Endothelial cell of hepatic sinusoid (primary cell): ENCODE results near the gene PXMP2.

Experiments used
- in situ Hi-C: cut with HindIII; loops from 2 replicates; pipeline ENCODE4 v1.10.0; 2017; ENCODE audit warnings: low sequenced_read_pairs

PXMP2 gene

DNA sequence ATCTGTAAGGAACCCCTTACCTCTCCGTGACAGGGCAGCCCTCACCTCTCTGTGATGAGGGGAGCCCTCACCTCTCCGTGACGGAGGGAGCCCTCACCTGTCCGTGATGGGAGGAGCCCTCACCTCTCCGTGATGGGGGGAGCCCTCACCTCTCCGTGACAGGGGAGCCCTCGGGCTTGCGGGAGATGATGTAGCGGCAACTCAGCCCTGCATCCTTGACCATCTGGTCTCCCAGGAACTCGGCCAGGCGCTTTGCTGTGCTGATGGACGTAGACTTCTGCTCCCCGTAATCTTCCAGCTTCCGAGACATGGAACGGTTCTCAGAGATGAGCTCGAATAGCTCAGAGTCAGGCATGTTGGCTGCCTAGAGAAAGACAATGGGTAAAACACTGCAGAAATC lies 28.2 kb upstream of the PXMP2 start:
- in situ Hi-C loops: loop anchor here (5.0 kb wide), 1 partner anchor 42 kb away; the partner anchor contains the start of gene P2RX2

DNA sequence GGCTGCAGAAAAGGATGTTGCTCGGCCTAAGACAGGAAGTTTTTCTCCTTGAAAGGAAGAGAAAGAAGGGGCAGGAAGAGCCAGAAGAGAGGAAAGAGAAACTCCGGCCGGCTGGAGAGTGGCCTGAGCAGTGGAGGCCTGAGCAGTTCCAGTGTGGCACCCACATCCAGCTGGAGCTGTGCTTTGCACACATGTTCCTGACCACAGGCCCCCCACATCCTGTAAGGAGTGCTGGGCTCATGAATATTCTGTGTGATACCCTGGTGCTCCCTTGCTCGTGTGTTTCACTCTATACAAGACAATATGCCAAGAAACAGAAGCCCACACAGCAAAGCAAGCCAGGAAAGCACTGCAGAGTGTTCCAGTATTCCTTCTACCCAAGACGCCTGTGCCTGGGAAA lies 27.3 kb upstream of the PXMP2 start:
- in situ Hi-C loops: no loop called here

DNA sequence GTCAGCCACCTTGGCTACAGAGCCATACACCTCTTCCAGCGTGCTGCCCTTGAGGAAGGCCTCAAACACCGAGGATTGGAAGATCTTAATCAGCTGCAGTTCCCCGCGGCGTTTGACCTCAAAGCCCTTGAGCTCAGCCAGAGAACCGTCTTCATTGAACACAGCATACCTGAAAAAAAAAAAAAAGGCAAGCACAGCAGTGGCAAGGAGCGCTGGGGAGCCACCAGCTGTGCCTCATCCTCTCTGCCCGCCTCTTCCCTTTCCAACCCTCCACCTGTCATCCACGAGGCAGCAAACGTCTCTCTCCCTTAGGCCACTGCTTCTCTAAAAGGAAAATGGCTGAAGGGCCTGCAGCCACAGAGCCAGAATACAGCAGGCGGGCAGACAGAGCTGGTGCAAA lies 26.4 kb upstream of the PXMP2 start:
- in situ Hi-C loops: no loop called here

DNA sequence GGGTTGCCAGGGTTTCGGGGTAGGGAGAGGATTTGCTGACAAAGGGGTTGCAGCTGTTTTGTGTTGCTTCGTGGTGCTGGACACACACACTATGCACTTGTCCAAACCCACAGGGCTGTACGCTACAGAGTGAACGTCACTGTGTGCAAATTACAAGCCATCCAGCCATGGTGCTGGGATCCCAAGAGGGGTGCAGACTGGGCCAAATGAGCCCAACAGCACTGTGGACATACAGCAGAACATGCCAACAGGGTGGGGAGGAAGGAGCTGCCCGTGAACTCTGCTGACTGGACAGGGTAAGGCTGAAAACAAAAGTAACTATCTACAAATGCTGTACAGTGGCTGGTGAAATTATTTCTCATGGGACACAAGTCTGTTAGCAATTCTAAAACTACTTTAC lies 25.4 kb upstream of the PXMP2 start:
- in situ Hi-C loops: no loop called here

DNA sequence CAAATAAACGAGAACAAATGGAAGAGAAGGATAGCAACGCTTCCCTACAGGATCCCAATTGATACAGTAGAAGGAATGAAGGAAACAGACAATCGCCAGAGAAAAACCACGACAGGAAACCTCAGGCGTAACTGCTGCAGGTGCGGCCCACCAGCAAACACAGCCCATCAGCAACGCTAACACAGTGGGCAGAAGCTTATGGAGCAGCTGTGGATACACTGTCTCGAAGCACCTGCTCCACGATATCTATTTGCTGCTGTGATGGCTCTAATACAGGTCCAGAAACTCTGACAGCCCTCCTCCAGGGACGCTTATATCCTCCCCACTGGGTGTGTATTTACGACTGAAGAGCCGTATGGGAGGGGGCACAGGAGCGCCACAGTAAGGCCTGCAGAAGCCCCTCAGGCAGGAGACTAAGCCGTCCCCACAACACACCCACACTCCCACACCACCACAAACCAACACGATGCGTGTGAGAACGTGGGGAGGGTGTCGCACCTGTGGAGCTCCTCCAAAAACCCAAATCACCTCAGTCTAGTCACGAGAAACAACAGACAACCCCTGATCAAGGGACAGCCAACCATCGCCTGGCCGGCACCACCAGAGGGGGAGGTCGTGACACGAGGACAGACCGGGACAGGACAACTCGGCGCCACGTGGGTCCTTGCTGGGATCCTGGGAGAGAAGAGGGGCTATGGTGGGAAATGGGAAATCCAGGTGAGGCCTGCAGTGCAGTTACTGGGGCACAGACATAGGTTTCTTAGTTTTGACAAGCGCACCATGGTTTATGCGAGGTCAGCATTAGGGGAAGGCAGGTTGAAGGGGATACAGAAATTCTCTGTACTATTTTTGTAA lies 24.3 kb upstream of the PXMP2 start:
- in situ Hi-C loops: no loop called here

DNA sequence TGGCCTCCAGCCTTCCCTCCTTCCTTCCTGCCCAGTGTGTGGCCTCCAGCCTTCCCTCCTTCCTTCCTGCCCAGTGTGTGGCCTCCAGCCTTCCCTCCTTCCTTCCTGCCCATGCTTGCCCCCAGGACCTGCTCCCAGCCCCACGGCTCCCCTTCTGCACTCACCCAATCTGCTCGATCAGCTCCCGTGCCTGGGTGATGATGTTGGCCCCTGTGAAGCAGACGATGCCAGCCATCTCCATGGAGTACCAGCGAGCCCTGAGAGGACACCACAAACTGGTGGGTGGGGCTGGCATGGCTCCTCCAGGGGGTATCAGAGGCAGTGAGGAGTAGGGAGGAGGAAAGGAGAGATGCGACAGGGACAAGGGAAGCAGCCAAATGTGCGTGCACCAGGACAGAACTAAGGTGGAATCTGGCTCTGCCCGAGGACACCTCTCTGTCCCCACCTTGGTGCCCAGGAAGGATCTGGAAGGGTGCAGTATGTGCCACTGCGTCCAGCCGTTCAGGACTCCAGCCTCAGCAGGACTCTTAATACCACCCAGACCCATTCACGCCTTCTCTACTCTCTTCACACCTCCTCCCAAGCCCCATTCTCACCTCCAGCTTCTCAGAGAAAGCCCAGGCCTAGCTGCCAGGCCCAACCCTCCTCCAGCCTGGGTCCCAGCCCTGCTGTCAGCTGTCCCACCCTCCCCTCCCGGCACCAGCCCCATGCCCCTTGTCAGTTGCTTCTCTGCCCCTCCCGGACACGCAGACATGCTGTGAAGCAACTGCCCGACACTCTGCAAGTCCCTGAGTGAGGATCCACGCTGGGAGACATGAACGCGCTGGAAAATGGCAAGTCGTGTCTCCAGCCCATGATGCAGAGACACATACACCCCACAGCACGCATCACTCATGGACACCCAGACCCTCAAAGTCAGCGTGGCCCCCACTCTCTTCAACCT lies 22.9 kb upstream of the PXMP2 start:
- in situ Hi-C loops: loop anchor here (5.0 kb wide), 1 partner anchor 53 kb away; no protein-coding TSS in a partner anchor

DNA sequence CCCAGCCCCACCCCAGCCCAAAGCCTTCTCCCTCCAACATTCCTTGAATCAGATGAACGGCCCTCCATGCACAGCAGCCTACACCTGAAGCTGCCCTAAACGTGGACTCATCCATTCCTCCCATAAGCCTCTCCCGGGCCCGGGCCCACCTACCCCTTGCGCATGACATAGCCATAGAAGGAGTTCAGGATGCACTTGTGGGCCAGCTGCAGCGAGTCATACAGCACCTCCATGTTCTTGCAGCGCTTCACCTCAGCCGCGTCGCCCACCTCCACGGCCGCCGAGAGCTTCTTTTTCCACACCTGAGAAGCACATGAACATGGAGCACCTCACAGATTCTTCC lies 22.3 kb upstream of the PXMP2 start:
- in situ Hi-C loops: loop anchor here (5.0 kb wide), 1 partner anchor 52 kb away; no protein-coding TSS in a partner anchor

DNA sequence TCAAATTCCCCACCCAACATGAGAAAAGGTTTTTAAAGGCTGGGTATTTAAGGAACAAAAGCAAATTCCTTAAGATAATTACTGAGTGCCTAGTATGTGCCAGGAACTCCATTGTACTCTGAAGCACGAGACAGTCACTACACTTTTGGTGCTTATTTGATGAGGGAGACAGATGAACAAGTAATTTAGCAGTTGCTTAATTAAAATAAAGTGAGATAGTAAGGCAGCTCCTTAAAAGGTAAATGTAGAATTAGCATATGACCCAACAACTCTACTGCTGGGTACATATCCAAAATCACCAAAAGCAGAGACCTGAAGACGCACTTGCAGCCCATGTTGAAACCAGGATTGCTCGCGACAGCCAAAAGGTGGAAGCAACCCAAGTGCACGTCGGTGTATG lies 21.6 kb upstream of the PXMP2 start:
- in situ Hi-C loops: loop anchor here (5.0 kb wide), 1 partner anchor 52 kb away; no protein-coding TSS in a partner anchor

DNA sequence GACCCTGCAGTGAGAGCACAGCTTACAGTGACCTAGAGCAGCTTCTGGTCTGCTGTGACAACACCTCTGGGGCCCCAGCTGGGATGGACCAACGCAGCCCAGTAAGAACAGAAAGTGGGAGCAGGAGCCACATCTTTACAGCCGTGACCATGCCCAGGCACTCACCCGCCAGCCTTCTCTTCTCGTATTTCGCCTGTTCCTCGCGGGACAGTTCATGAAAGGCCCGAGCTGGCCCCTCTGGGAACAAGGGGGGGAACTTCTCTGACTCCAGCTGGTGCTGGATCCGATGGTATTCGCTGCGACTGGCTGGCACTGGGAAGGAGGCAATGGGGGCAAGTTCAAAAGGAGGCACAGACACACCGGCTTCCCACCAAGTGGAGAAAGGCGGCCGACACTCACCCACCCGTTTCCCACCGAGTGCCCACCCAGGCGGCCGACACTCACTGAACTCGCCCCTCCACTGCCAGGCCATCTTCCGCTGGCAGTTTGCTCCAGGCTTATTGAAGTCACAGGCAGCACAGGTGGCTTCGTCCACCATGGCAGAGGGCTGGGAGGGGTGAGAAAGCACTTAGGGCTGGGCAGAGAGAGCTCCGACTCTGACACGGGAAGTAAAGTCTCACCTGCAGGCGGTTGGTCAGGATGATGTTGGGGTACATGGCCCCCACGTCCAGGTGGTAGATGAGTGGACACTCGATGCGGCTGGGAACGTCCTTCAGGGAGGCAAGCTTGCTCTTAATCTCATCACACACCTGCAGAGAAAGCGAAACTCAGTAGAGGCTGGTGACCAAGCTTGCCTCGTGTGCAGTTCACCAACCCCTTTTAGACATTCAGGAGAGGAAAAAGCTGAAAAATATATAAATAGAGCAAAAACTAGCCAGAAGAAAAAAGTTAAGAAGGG lies 18.9 kb upstream of the PXMP2 start:
- in situ Hi-C loops: loop anchor here (5.0 kb wide), 1 partner anchor 49 kb away; no protein-coding TSS in a partner anchor

DNA sequence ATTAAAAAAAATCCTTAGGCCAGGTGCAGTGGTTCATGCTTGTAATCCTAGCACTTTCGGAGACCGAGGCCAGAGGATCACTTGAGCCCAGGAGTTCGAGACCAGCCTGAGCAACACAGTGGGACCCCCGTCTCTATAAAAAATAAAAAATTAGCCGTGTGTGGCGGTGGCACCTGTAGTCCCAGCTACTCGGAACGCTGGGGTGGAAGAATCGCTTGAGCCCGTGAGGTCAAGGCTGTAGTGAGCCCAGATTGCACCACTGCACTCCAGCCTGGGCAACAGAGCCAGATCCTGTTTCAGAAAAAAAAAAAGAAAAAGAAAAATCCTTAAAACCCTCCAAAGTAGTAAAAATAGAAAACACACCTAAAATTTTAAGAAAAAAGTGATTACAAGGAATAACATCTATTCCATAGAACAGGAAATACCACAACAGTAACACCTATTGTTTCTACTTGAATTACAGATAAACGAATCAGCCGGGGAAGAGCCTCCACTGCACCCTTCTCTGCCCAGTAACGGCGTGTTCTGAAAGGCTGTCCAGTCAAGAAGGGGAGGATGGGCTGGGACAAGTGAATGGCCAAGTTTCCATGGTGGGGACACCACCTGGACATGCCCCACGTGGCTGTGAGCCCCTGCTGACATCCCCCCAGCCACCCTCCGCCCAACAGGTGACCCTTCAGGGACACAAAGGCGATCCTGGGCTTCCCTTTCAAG lies 18.1 kb upstream of the PXMP2 start:
- in situ Hi-C loops: loop anchor here (5.0 kb wide), 1 partner anchor 48 kb away; no protein-coding TSS in a partner anchor

DNA sequence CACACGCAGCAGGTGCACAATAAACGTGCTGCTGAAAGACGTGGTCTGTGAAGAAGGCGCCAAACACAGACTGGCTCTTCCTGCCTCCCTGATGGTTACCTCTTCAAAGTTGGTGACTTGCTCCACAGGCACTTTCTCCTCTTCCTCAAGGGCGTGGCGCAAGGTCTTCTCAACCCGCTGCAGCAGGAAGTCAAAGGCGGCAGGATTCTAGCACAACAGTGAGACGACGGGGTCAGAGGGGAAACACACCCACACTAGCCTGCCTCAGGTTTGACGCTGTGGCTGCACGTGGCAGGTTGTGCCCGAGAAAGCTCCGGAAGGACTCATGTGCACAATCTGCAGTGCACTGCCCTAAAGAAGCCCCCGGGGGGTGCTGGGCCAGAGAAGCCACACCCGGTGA lies 15.3 kb upstream of the PXMP2 start:
- in situ Hi-C loops: no loop called here

DNA sequence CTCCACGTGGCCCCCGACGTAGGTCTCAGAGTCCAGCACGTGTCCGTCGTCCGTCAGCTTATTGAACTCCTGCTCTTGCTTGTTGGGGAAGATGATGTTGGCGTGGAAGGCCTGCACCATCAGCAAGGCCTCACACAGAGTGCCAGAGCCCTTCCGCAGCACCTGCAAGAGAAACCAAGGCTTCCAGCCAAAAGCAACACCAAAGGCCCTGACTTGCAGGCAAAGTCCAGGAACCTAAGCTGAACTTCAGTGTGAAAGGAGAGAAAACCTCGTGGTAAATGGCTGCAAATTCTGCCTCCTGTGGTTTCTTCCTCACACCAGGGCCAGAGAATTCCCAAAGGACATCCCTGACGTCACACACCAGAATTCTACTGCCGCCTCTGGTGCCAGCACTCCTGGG lies 14.7 kb upstream of the PXMP2 start:
- in situ Hi-C loops: no loop called here

DNA sequence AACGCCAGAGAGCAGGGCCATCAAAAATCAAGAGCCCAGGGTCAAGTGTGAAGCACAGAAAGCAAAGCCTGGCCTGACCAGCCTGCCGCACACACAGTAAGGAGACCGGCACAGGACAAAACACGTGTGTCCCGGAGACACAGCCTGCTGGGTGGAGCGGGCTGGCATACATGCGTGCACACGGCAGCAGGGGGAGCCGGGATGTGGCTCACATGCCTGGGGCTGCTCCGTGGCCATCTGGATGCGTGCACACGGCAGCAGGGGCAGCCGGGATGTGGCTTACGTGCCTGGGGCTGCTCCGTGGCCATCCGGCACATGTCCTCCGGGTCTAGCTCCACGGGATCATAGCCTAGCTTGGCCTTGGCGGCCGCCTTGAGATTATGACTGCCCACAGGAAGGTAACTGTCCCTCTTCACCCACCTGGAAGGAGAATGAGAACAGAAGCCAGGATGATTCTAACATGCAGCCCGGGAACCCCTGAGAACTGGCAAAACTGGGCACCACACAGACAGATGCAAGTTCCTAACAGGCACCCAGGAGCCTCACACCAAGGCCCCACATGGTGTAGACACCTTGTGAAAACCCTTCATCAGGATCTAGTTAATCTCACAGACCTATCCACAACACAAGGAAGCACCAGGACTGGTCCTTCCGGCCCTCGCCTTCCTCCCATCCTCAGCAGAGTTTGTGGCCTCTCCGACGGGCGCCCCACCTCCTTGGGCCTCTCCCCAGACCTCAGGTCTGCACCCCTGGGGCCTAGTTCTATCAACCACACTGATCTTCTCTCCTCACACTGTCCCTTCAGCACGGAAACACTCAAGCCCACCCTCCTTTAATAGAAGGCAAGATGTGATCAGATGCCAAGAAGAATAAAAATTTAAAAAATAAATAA lies 13.9 kb upstream of the PXMP2 start:
- in situ Hi-C loops: no loop called here

DNA sequence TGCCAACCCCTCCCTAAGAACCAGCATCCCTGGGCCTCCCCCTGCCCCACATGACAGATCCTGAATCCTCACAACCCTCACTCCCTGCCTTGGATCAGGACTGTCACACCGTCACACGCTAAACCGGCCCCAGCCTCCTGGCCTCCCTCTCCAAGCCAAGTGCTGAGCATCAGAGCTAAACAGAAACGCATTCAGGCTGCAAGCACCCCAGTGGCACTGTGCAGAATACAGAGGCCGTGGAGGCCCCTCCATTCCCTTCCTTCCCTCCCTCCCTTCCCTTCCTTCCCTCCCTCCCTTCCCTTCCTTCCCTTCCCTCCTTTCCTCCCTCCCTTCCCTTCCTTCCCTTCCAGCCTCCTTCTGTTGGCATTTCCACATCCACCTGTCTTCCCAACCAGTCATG lies 12.8 kb upstream of the PXMP2 start:
- in situ Hi-C loops: no loop called here

DNA sequence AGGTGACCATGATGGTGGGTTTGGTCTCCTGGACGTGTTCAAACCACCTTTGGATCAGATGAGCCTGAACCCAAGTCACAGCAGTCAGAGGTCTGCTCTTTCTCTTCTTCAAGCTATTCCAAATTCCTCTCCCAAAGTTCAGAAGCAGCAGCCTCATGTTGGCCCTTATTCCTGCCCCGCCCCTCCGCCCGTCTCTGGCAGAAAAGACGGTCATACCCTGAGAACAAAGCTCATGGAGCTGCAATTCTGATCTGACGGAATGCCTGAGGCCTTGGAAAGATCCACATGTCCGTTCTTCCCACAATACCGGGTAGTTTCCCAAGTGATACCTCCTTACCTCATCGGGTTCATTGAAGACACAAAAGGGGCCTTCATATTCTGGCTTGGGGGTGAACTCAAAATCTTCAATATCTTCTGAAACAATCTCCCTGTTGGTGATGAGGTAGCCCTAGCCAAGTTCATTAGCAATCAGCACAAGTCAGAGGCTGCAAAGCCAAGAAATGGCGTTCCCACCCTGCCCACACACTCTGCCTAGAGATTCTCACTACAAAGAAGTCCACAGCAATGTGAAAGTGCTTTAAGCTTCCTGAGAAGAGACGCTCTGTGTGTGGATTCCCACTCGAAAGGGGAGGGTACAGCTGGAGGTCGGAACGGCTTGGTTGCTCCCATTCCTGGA lies 11.5 kb upstream of the PXMP2 start:
- in situ Hi-C loops: no loop called here

DNA sequence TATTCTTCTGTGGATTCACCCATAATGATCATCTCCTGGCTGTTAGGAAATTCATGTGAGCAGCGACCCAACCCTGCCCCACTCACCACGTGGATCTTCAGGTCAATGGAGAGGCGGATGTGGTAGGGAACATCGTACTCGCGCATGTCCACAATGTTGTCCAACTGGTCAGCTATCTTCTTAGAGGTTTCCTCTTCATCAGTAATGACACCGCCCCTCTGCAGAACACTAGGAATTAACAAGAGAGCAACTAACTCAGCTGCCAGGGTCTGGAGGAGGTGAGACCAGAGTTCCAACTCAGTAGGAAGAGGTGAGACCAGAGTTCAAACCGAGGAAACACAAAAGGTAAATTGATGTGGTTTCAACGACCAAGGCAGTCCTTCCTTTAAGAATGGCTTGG lies 9.9 kb upstream of the PXMP2 start:
- in situ Hi-C loops: no loop called here

DNA sequence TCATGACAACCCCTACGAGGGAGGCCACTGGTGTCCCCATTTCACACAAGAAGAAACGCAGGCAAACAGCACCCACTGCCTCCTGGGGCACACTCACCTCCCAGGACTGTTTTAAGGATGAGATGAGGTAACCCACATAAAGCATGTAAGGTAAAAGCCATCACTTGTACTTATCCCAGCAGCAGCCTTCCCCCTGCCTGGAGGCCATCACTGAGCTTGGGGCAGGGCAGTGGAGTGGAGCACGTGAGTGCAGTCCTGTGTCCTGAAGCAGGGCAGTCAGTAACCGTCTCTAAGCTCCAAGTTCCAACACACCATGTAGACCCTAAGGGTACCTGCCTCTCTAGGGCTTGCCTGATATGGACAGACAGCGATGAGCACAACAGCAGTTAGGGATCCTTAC lies 2.0 kb upstream of the PXMP2 start:
- in situ Hi-C loops: no loop called here

DNA sequence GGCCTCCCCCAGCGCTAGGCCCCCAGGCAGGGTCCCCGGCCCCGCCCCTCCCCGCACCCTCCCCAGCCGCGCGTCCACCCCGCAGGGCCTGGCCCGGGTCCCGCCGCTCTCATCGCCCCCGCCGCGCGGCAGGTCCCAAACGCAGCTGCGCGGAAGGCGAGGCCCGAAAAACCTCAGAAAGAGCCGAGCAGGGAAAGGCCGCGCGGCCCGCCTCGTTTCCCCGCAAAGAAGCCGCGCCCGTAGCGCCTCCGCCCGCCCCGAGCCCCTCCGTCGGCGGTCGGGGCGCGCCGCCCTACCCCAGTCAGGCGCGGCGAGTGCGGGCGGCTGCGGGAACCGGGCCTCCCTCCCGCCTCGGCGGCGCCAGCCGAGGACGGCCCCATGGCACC lies 569 bp upstream of the PXMP2 start:
- in situ Hi-C loops: no loop called here
